HG03469 (cell line): ENCODE results near the gene PCID2.

Experiments used
- ATAC-seq: cut with Tn5 transposase; IDR thresholded peaks from one replicate; pipeline ENCODE4 v1.9.1; 2021; ENCODE audit warnings: mild to moderate bottlenecking, moderate library complexity, moderate number of reproducible peaks; ENCODE audit not compliant: unreplicated experiment

PCID2 gene

GRCh38 chr13:113187883-113188665 is 20.4 kb downstream of the PCID2 start:
- ATAC-seq, result no peak

DNA sequence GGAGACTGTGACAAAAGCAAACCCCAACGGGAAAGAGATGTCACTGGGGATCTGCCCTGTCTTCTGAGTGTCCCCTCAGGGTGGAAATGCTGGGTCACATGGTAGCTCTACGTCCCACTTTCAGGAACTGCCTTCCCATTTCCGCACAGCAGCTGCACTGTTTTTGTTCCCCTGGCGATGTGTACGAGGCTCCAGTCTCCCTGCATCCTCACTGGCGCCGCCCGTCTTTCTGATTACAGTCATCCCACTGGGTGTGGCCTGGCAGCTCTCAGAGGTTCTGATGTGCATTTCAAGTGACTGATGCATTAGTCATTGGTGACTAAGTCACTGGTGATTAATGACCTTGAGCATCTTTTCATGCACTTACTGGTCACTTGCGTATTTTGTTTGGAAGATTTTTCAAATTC is 21.2 kb downstream of the PCID2 start:
- ATAC-seq, result no peak

- no peak for ATAC-seq
These were observed 22.2 kb downstream of the PCID2 start for GRCh38 chr13:113186061-113186900.

- ATAC-seq, result no peak
These were observed 23.7 kb downstream of the PCID2 start for GRCh38 chr13:113184568-113185440.

GRCh38 chr13:113183450-113184129 is 24.9 kb downstream of the PCID2 start:
- no peak for ATAC-seq

DNA sequence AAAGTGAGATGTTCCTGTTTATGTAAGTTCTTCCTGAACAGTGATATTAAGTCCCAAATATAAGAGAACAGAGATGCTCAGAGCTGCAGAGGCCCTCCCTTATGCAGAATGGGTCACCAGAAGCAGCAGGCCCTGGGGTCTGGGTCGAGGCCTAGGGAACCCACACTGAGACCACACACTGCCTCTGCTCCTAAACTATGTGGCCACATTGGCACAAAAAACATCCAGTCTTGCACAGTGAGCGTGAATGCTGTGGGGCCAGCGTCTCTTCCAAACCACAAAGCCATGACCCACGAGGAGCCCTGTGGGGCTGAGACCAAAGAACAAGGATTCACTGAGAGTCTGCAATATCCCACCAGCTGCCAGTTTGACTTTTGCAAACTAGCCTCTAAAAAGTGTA is 26.4 kb downstream of the PCID2 start:
- no peak for ATAC-seq

- ATAC-seq, result no peak
These were observed 28.9 kb downstream of the PCID2 start for GRCh38 chr13:113179374-113180230.

GRCh38 chr13:113178896-113179167 is 29.6 kb downstream of the PCID2 start:
- ATAC-seq, result no peak

DNA sequence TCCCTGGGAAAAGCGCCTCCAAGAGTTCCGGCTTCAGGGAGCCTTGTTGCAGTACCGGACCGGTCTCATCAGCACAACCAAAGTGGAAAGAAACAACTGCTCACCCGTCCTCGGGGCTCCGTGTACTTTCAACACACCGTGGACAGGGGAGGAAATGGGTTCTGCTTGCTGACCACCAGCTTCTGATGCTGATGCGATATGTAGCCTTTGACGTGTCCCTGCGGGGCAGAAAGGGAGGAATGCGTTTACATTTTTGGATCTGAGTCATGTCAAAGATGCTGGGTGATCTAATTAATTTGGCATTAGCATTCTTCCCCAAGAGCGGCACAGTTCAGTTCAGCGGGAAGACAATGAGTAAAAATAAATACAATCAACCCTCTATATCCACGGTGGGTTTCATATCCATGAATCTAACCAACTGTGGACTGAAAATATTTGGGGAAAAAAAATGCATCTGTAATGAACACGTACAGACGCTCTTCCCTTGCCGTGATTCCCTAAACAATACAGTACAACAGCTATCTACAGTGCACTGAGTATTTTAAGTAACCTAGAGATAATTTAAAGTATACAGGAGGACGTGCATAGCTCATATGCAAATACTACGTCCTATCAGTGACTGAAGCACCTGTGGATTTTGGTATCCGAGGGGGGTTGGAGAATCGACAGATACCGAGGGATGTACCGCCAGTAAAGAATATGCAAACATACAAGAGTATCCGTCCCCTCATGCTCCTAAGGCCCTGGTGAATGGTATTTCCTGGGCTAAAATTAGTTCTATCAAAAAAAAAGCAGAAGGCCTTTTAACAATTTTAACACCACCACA is 30.2 kb downstream of the PCID2 start:
- ATAC-seq, result no peak

DNA sequence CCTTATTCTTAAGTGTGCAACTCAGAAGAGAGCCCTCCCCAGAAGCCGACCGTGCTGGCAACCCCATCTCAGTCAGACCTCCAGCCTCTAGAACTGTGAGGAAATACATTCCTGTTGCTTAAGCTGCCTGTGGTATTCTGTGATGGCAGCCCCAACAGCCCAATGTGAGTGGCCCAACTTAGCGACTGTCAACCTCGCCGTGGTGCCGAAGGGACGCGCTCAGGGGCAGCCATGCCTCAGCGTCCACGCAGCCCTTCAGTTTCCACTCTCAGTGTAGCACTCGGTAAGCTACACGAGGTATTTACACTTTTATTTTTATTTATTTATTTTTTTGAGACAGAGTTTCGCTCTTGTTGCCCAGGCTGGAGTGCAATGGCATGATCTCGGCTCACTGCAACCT is 31.6 kb downstream of the PCID2 start:
- ATAC-seq, result no peak

DNA sequence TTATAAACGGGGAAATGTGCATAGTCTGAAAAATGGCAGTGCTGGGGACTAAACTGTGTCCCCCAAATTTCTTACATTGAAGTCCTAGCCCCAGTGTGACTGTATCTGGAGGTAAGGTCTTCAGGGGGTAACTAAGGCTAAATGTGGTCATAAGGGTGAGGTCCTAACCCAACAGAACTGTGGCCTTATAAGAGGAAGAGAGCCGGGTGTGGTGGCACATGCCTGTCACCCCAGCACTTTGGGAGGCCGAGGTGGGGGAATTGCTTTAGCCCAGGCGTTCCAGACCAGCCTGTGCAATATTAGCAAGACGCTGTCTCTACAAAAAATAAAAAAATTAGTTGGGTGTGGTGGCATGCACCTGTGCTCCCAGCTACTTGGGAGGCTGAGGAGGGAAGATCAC is 32.2 kb downstream of the PCID2 start:
- no peak for ATAC-seq

GRCh38 chr13:113172419-113172926 is 36.0 kb downstream of the PCID2 start:
- ATAC-seq, result no peak

GRCh38 chr13:113171250-113172125 is 37.0 kb downstream of the PCID2 start:
- ATAC-seq, result no peak

- no peak for ATAC-seq
These were observed 38.0 kb downstream of the PCID2 start for GRCh38 chr13:113170511-113170910.

GRCh38 chr13:113169277-113170272 is 38.9 kb downstream of the PCID2 start:
- no peak for ATAC-seq

- ATAC-seq, result no peak
These were observed 40.3 kb downstream of the PCID2 start for GRCh38 chr13:113168211-113168610.

DNA sequence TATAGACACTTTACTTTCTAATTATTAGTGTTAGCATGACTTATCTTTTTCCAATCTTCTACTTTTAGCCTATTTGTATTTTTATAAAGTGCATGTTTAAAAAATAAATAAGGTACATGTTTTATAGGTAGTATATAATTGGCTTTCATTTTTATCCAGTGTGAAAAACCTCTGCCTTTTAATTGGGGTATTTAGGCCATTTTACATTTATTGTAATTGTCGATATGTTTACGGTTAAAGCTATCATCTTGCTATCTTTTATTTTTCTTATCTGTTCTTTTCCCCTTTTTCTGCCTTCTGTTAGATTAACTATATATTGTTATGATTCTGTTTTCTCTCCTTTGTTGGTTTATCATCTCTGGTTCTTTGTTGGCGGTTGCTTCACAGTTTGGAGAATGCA is 40.9 kb downstream of the PCID2 start:
- ATAC-seq, result no peak
